ENCODE measurements around the gene ABCC5. TPM values are rescaled to one million over a fixed set of nuclear protein-coding genes. Genes with fewer than 3 reads are reported as not detected.
A peak's percentile ranks its signal among the peaks of the same experiment; 100 is the strongest.

The ABCC5 gene
- total RNA-seq, 2 donors from 2014 or later: 18.2 to 22.4 TPM

GRCh38 chr3:183906234-183906921 lies 111.3 kb downstream of the ABCC5 start:
- Mint-ChIP-seq H3K9me3 (no peaks in the 10 kb centered on the region), H3K4me1 (ENCODE audit: low read depth) (no peaks in the 10 kb centered on the region), H3K4me3 (no peak overlapping the region), H3K36me3 (ENCODE audit: insufficient read depth in 2 of 2) (no peaks in the 10 kb centered on the region), H3K27ac (no peak overlapping the region), H3K27me3 (ENCODE audit: low read depth) (no peaks in the 10 kb centered on the region)
- DNase-seq: no peak
- ATAC-seq (replicated peaks in 1 of 2): no peak

GRCh38 chr3:183904833-183905780 lies 112.6 kb downstream of the ABCC5 start:
- no peak overlapping the region for H3K27ac Mint-ChIP-seq
- H3K9me3 Mint-ChIP-seq: no peaks in the 10 kb centered on the region
- no peaks in the 10 kb centered on the region for H3K36me3 Mint-ChIP-seq (ENCODE audit: insufficient read depth in 2 of 2)
- H3K4me3 Mint-ChIP-seq: no peak overlapping the region
- H3K4me1 Mint-ChIP-seq (ENCODE audit: low read depth): no peaks in the 10 kb centered on the region
- ATAC-seq (replicated peaks in 1 of 2) (no peak), DNase-seq (no peak)
- no peaks in the 10 kb centered on the region for H3K27me3 Mint-ChIP-seq (ENCODE audit: low read depth)

- no peaks in the 10 kb centered on the region for H3K9me3 Mint-ChIP-seq
- H3K27me3 Mint-ChIP-seq (ENCODE audit: low read depth): peaks cover 6% of the 10 kb centered on the region
- H3K4me3 Mint-ChIP-seq: no peak overlapping the region
- H3K36me3 Mint-ChIP-seq (ENCODE audit: insufficient read depth in 2 of 2): no peaks in the 10 kb centered on the region
- no peak overlapping the region for H3K27ac Mint-ChIP-seq
- ATAC-seq (replicated peaks in 1 of 2) (no peak), DNase-seq (no peak)
- peaks cover 4% of the 10 kb centered on the region for H3K4me1 Mint-ChIP-seq (ENCODE audit: low read depth)
Measured at GRCh38 chr3:183898028-183898431, 119.7 kb downstream of the ABCC5 start.

GRCh38 chr3:183897606-183898005 lies 120.1 kb downstream of the ABCC5 start:
- no peaks in the 10 kb centered on the region for H3K9me3 Mint-ChIP-seq
- peak in 1 of 2 donors; percentile 5 for DNase-seq
- no peak overlapping the region for H3K27ac Mint-ChIP-seq
- ATAC-seq (replicated peaks in 1 of 2): peak; percentile 69 to 83
- H3K4me3 Mint-ChIP-seq: no peak overlapping the region
- H3K4me1 Mint-ChIP-seq (ENCODE audit: low read depth): peaks cover 4% of the 10 kb centered on the region
- H3K27me3 Mint-ChIP-seq (ENCODE audit: low read depth): peaks cover 10% of the 10 kb centered on the region
- H3K36me3 Mint-ChIP-seq (ENCODE audit: insufficient read depth in 2 of 2): no peaks in the 10 kb centered on the region

- H3K27ac Mint-ChIP-seq: no peak overlapping the region
- ATAC-seq (replicated peaks in 1 of 2) (no peak), DNase-seq (no peak)
- no peaks in the 10 kb centered on the region for H3K9me3 Mint-ChIP-seq
- H3K36me3 Mint-ChIP-seq (ENCODE audit: insufficient read depth in 2 of 2): no peaks in the 10 kb centered on the region
- peaks cover 12% of the 10 kb centered on the region for H3K27me3 Mint-ChIP-seq (ENCODE audit: low read depth)
- no peak overlapping the region for H3K4me3 Mint-ChIP-seq
- peaks cover 4% of the 10 kb centered on the region for H3K4me1 Mint-ChIP-seq (ENCODE audit: low read depth)
Measured at GRCh38 chr3:183896610-183897009, 121.1 kb downstream of the ABCC5 start.

GRCh38 chr3:183896184-183896583 lies 121.5 kb downstream of the ABCC5 start:
- no peak for ATAC-seq (replicated peaks in 1 of 2)
- Mint-ChIP-seq H3K27ac (no peak overlapping the region), H3K9me3 (no peaks in the 10 kb centered on the region), H3K4me3 (no peak overlapping the region), H3K27me3 (ENCODE audit: low read depth) (peaks cover 12% of the 10 kb centered on the region), H3K36me3 (ENCODE audit: insufficient read depth in 2 of 2) (no peaks in the 10 kb centered on the region), H3K4me1 (ENCODE audit: low read depth) (peaks cover 4% of the 10 kb centered on the region)
- DNase-seq: no peak

GRCh38 chr3:183895774-183896173 lies 121.9 kb downstream of the ABCC5 start:
- peaks cover 4% of the 10 kb centered on the region for H3K4me1 Mint-ChIP-seq (ENCODE audit: low read depth)

GRCh38 chr3:183895296-183895695 lies 122.4 kb downstream of the ABCC5 start:
- DNase-seq (peak; percentile 27 to 41), ATAC-seq (replicated peaks in 1 of 2) (peak; percentile 63 to 68)
- H3K27ac Mint-ChIP-seq: no peak overlapping the region
- H3K36me3 Mint-ChIP-seq (ENCODE audit: insufficient read depth in 2 of 2): no peaks in the 10 kb centered on the region
- no peak overlapping the region for H3K4me3 Mint-ChIP-seq
- peaks cover 4% of the 10 kb centered on the region for H3K4me1 Mint-ChIP-seq (ENCODE audit: low read depth)
- no peaks in the 10 kb centered on the region for H3K9me3 Mint-ChIP-seq
- peaks cover 12% of the 10 kb centered on the region for H3K27me3 Mint-ChIP-seq (ENCODE audit: low read depth)

More at GRCh38 chr3:183895774-183896173, 121.9 kb downstream of the ABCC5 start:
- peaks cover 12% of the 10 kb centered on the region for H3K27me3 Mint-ChIP-seq (ENCODE audit: low read depth)
- no peak overlapping the region for H3K27ac Mint-ChIP-seq
- DNase-seq: no peak
- ATAC-seq (replicated peaks in 1 of 2): no peak
- H3K36me3 Mint-ChIP-seq (ENCODE audit: insufficient read depth in 2 of 2): no peaks in the 10 kb centered on the region
- H3K4me3 Mint-ChIP-seq: no peak overlapping the region
- no peaks in the 10 kb centered on the region for H3K9me3 Mint-ChIP-seq

GRCh38 chr3:183892610-183893214 lies 125.0 kb downstream of the ABCC5 start:
- Mint-ChIP-seq H3K27ac (no peak overlapping the region), H3K9me3 (no peaks in the 10 kb centered on the region), H3K4me3 (no peak overlapping the region), H3K27me3 (ENCODE audit: low read depth) (peaks cover 12% of the 10 kb centered on the region), H3K36me3 (ENCODE audit: insufficient read depth in 2 of 2) (no peaks in the 10 kb centered on the region), H3K4me1 (ENCODE audit: low read depth) (peaks cover 4% of the 10 kb centered on the region)
- ATAC-seq (replicated peaks in 1 of 2): no peak
- DNase-seq: no peak

GRCh38 chr3:183885766-183886165 lies 131.9 kb downstream of the ABCC5 start:
- DNase-seq (no peak), ATAC-seq (replicated peaks in 1 of 2) (no peak)
- Mint-ChIP-seq H3K27me3 (ENCODE audit: low read depth) (no peaks in the 10 kb centered on the region), H3K4me1 (ENCODE audit: low read depth) (peaks cover 33% of the 10 kb centered on the region), H3K27ac (no peak overlapping the region), H3K36me3 (ENCODE audit: insufficient read depth in 2 of 2) (peaks cover 0 to 5% of the 10 kb centered on the region in 2 donors), H3K9me3 (no peaks in the 10 kb centered on the region), H3K4me3 (peak overlapping the region; percentile 52 to 66)

- Mint-ChIP-seq H3K27ac (peak within 1 kb of the TSS; percentile 98), H3K4me1 (ENCODE audit: low read depth) (peaks cover 41% of the 10 kb centered on the region), H3K27me3 (ENCODE audit: low read depth) (no peaks in the 10 kb centered on the region), H3K4me3 (peak within 1 kb of the TSS; percentile 93 to 99), H3K9me3 (no peaks in the 10 kb centered on the region), H3K36me3 (ENCODE audit: insufficient read depth in 2 of 2) (peaks cover 0 to 5% of the 10 kb centered on the region in 2 donors)
- ATAC-seq (replicated peaks in 1 of 2): peak; percentile 99
- DNase-seq: peak; percentile 98 to 99
Measured at GRCh38 chr3:183884427-183885296, 133.0 kb downstream of the ABCC5 start, which contains the start of gene PARL. Gene PARL, minus strand, starts transcription at chr3:183884880. Its CDS starts 34 bp downstream, at chr3:183884846.

GRCh38 chr3:183884097-183884426 lies 133.6 kb downstream of the ABCC5 start:
- H3K4me1 Mint-ChIP-seq (ENCODE audit: low read depth): peaks cover 41% of the 10 kb centered on the region
- H3K27ac Mint-ChIP-seq: peak overlapping the region; percentile 98
- H3K27me3 Mint-ChIP-seq (ENCODE audit: low read depth): no peaks in the 10 kb centered on the region
- peaks cover 0 to 5% of the 10 kb centered on the region in 2 donors for H3K36me3 Mint-ChIP-seq (ENCODE audit: insufficient read depth in 2 of 2)
- no peak for DNase-seq
- H3K9me3 Mint-ChIP-seq: no peaks in the 10 kb centered on the region
- no peak for ATAC-seq (replicated peaks in 1 of 2)
- H3K4me3 Mint-ChIP-seq: peak overlapping the region; percentile 93 to 99
